Measurements from ENCODE around the gene RHOH.

The RHOH gene

DNA sequence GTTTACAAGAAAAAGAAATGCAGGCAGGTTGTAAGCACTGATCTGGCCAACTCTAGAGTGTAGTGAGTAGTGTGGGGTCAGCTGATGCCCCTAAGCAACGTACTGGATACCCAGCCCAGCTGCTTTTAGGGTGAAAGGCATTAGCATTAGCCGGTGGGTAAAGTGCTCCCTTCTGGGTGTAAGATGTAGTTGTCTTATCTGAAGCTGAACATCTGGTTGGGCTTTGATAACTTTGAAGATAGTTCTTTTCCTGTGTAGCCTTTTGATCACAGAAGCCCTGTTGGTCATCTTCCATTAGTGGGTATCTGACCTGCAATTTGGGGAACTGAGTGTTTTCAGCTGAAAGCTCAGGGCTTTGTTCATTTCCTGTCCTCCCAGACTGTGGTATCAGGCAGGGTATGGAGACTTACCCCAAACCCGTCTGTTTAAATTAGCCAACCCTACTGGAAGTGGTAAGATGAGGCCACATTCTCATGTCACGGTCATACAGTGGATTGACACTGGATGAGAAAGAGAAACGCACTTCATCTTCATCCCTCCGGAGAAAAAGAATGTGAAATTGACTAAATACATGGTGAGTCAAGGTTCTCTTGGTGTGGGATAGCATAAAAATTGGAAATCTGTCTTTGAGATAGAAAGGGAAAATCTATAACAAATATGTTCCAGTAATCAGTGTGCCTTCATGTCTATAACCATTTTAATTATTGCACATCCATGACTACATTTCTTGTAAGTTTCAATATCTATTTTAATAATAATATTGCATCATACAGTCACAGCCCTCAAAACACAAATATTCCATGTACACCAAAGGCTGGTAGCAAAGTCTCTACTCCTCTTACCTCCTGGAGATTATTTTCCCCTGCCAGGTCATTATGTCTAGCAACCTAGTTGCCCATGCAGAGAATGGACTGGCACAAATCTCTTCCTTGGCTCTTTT, 8.7 kb downstream of the RHOH start:
- no peak for FAIRE-seq

DNA sequence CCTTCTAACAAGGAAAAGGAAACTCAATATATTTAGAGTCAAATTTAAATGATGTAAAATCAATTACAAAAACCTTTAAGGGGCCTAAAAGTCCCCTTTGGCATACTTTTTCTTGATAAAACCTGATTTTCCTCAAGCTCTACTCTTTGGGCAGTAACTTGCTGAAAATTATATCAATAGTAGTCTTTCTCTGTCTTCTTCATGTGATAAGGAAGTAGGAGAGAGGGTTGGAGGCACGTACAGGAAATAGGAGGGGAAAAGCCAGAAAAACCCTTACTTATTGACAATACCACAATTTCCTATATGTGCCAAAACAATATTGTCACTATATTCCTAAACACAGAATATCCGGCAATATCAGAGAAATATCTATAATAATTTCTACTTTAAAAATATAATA, 9.6 kb downstream of the RHOH start:
- no peak for FAIRE-seq

DNA sequence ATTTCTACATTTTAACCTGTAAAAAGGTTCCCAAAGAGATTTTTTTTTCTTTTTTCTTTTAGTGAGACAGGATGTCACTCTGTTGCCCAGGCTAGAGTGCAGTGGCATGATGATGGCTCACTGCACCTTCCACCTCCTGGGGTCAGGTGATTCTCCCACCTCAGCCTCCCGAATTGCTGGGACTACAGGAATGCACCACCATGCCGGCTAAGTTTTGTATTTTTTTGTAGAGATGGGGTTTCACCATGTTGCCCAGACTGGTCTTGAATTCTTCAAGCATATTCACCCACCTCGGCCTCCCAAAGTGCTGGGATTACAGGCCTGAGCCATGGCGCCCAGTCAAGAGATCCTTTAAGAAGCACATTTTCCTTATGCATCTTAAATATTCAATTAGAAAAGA, 12.6 kb downstream of the RHOH start:
- FAIRE-seq, result no peak

DNA sequence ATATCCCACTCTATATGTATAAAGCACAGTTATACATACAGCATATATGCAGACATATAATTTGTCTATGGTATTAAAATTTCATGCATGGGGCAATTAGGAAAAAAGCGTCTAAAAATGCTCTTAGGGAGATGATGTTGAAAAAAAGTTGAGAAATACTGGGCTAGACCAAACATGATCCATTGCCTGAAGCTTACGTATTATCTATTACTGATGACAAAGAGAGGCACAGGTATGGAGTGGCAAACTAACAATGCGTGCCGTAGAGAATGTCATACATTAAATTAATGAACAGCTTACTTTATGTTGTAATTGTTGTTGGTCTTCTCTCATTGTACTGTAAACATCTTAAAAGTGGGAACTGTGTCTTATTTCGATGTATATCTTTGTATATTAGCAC, 13.9 kb downstream of the RHOH start:
- FAIRE-seq, result no peak

DNA sequence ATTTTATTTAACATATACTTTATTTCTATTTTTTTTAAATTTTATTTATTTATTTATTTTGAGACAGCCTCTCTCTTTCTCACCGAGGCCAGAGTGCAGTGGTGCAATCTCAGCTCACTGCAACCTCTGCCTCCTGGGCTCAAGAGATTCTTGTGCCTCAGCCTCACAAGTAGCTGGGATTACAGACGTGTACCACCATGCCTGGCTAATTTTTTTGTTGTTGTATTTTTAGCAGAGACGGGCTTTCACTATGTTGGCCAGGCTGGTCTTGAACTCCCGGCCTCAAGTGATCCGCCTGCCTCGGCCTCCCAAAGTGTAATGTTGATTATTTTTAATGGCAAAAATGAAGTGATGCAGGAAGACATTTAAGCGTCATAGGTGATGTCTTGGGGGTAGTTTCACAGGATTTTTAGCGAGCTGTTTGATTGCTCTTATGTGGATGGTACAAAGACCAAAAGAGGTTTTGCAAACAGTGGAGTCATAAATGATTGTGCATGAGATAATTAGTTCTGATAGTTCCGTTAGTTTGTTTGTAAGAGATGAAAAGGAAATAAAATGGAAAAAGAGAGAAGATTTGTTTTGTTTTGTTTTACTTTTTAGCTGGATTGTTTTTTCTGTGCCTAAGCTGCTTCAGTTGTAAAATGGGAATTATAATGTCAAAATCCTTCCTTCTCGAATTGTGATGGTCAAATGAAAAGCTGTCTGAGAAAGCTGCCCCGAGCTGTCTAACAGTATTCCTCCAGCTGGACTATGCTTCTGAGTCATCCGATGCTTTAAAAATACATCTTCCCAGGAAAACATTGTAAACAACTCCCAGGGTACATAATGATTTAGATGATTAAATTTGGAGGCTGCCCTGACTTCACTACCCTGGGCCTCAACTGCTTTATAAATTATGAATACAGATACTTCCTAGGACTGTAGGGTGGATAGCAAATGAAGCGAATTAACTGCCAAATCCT, 14.7 kb downstream of the RHOH start:
- no peak for FAIRE-seq

DNA sequence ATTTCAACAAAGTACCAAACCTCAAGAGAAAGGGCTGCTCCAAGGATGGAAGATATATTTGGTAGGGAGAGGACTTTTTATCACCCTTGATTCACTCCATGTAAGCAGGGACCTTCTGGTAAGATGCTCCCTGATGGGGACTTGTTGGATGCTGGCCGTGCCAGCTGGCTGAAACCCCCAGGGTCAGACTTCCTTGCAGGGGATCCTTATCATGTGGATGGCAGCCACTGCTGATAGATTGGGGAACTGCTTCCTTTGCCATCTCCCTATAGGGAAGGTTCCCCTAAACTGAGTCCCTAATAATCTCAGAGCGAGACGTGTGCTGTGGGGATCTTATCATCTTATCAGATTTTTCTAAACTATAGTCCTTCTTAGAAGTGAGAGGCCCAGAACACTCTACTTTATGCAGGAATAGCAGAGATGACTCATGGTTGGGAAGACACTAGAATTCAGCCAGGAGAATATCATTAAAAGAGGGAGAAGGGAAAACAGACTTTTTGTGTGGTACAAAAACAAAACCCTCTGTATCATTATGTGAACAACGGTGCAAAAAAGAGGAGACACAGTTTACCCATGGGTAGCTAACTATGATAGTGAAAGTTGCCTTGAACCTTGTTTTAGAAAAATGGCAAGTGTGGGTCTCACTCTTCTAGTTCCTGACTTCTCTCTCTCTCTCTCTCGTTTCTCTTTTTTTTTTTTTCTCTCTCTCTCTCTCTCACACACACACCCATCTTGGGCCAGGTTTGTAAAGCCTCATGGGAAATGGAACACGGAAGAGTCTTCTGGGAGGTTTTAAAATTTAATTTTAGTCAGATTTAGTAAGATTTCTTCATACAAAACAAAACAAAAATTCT, 16.1 kb downstream of the RHOH start:
- FAIRE-seq, result no peak

DNA sequence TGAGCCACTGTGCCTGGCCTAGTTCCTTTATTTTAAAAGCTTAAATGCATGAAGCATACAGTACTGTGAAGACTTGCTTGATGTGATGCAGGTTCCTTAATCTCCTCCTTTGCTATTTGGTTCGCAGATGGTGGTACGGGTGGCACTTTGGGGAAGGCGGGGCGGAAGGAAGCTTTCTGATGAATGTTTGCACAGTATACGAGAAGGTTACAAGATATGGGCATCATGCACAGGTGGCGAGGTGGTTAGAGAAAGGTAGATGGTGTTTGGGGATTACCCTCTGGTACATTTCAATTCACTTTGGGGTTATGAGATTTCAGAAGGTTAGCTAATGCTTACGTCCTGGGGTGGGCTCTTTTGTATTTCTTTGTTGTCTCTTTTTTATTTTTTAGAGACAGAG, 17.2 kb downstream of the RHOH start:
- FAIRE-seq, result no peak

DNA sequence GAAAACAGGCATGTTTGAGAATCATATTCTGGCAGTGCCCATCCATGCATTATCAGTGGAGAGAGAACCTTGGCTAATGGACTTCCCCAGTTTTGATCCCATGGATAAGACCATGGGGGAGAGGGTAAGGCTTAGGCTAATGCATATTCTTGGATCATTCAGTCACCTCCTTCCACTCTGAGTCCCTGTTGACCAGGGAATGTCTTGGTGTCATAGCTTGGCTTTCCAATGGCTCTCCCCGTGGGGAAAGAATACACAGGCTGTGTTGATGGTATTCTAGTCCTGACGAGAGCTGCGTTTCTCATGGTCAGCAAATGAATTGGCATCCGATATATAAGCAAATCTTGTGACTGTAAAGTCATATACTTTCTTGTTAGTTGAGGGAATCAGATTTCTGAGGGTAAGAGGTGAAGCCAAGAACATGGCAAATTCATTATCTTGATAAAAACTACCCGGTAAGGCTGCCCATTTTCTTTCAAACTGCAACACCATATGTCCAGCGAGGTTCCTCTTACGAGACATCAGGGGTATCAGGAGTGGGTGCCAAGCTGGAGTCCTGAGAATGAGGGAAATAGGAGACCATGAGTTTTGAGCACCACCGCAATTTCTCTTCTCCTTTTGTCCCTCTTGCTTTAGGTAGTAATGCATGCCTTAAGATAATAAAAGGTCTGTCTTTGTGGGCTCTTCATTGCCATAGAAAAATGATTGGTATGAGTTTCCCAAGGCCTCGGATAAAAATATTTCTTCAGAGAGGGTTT, 18.0 kb downstream of the RHOH start:
- FAIRE-seq, result no peak

DNA sequence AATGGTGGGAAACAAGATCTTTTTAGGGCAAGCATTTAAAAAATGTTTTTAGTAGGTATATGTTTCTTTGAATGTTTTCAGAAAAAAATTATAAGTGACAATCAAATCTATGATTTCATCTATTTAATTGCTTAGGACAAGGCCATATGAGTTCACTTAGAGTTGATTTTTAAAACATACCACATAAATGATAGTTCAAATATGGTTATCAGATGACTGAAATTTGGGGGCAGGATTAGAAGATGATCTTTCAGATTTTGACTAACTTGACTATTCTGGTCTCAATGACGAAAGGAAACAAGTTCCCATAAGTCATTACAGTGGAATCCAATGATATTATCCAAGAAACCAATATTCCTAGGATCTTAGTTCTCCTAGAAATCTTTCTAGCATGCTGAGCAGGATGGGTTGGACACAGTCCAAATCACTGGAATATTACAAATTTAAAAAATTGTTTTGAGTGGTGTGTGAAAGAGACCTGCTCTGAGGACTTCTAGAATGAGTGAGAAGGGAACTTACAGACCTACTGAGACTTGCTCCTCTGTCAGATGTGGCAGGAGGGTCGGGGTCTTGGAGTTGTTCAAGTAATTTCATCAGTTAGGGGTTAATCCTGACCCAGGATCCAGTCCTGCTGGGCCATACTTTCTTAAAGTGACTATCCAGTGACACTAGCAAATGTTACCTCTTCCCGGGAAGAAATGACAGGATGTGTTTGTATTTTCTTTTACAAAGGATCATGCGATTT, 20.0 kb downstream of the RHOH start:
- FAIRE-seq, result no peak

DNA sequence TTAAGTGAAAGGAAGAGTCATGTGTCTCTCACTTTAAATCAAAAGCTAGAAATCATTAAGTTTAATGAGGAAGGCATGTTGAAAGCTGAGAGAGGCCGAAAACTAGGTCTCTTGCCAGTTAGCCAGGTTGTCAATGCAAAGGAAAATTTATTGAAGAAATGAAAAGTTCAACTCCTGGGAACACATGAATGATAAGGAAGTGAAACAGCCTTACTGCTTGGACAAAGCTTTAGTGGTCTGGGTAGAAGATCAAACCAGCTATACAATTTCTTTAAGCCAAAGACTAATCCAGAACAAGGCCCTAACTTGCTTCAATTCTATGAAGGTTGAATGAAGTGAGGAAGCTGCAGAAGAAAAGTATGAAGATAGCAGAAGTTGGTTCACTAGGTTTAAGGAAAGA, 24.9 kb downstream of the RHOH start:
- FAIRE-seq, result no peak

DNA sequence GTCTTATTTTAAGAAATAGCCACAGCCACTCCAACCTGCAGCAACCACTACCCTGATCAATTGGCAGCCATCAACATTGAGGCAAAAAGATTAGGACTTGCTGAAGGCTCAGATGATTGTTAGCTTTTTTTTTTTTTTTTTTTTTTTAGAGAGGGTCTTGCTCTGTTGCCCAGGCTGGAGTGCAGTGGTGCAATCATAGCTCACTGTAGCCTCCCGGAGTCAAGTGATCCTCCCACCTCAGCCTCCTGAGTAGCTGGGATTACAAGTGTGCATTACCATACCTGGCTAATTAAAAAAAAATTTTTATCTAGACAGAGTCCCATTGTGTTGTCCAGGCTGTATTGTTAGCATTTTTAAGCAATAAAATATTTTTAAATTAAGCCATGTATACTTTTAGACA, 26.5 kb downstream of the RHOH start:
- no peak for FAIRE-seq

DNA sequence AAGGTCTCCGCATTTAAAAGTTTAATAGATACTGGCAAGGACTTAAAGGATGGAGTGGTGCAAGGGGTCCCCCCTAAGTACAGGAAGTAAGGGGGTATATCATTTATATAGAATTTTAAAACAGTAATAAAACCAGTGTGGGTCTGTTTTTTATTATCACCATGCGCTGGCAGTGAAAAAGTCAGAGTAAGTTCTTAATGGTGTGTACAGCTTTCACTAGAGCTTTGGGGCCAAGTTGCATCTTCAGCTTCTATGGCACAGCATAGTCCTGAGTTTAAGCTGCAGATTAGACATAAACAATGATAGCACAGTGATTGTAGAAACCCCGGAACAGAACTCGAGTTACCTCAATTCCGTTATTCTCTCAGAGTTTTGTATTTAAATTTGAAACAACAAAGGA, 27.6 kb downstream of the RHOH start:
- FAIRE-seq, result no peak

DNA sequence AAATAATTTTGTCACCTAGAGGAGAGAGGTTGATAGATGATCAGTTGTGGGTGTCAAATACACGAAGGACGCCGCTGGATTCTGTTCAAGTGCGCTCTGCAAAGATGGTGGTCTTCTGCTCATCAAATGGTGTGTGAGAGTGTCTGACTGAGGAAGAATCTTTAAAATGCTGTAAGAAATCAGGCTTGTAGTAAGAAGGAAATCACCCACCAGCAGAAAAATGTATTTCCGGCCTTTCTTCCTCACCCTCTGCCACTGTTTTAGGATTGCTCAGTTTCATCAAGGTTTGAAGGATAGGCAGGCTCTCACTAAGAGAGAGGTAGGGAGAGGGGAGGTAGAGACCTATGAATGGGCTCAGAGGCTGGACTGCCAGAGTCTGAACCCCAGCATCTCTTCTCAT, 28.7 kb downstream of the RHOH start:
- no peak for FAIRE-seq

DNA sequence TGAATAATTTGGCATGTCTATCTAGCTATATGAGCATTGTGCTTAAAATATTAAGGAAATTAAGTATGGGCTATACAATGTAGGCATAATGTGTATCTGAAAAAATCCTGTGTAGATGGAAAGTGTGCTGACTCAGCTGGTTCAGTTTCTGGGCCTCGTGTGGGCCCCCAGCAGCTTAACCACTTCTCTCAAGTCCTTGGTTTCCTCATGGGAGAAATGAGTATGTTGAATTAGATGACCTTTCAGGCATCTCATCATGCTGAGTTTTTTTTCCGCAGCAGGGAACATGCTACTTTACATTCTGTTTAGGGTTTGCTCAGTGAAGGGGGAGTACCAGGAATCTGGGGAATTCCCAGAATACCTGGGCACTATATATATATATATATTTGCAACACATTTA, 30.5 kb downstream of the RHOH start:
- no peak for FAIRE-seq

DNA sequence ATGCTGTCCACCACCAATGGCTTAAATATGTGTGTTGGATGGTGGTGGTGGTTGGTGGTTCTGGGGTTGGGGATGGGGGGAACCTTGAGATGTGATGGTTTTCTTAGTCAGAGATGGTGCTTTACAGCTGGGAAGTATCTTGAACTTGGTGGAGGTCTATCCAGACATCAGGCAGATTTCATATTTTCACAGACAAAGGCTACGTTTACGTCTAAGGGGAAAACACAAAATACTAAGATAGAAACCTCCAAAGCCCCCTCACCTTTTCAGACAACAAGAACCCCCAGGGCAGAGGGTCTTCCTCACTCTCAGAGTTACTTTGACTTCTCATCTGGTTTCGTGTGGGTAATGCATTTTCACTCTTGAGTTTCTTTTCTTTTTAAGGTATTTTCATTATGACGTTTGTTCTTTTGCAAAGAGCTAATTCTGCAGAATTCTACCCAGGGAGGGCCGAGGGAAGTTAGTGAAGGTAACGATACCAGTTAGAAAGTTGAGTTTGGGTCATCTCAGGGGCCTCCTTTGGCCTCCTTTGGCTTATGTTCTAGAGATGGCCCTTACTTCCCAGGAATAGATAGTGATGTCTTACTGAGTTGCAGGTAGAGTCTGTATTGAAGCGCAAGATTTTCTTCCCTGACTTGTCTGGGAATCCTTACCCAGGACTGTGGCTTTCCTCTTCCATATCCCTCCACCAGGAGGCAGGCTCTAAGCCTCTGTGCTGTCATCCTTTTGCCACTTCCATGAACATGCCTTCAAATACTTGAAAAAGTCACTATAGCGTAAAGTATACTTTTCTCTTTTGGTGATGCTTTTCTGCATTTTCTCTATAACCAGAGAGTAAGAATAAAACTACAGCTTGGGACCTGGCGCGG, 31.9 kb downstream of the RHOH start:
- FAIRE-seq, result no peak

DNA sequence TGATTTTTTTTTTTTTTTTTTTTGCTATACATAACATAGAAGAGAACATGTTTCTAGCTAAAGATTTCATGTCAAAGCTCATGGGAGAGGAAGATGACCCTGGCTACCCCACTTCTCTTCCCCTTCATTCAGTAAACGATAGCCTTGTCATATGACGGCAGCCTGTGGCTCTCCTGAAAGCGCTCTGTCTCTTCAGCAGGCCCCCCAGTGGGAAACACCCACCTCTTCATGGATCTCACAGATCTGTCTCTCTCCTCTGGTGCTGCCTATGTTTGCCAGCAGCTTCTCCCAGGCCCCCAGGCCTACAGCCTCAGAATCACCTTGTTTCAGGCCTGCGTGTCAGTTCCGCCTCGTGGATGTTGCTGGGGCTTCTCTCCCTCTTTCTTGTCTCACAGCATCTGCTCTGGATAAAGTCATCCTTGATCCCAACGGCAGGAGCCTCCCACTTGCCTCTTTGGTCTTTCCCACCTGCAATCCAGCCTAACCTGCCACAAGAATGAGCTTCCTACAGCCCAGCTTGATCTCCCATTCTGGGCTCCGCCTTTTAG, 34.6 kb downstream of the RHOH start:
- FAIRE-seq, result no peak

DNA sequence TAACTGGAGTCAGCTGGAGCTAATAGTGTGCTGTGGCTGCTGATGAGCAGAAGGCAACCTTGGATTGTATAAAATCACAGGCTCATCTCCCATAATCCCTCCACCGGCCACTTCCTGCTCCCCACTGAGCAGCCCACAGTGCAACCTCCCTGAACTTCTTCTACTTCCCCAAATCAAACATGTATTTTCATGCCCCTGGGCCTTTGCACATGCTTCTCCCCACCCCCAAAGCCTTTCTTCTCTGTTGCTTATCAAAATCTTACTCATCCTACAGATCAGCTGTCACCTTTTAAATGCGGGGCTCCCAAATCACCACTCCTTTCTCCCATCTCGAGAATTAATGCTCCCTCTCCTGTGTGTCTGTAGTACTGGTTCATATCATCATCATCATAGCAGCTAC, 35.8 kb downstream of the RHOH start:
- no peak for FAIRE-seq

DNA sequence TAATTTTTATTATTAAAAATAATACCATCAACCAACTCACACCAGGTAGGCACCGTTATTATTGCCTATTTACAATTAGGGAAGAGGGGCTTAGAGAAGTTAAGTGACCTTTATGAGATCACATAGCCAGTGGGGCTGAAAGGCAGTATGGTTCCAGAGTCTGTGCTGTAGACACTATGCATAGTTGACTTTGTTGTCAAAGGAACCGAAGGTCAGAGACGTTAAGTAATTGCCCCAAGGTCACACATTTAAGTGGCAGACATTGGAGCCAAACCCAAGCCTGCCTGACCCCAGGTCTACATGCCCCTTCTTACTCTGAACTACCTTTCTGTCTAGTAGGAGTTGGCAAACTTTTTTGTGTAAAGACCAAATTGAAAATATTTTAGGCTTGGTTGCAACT, 36.4 kb downstream of the RHOH start:
- FAIRE-seq, result no peak

DNA sequence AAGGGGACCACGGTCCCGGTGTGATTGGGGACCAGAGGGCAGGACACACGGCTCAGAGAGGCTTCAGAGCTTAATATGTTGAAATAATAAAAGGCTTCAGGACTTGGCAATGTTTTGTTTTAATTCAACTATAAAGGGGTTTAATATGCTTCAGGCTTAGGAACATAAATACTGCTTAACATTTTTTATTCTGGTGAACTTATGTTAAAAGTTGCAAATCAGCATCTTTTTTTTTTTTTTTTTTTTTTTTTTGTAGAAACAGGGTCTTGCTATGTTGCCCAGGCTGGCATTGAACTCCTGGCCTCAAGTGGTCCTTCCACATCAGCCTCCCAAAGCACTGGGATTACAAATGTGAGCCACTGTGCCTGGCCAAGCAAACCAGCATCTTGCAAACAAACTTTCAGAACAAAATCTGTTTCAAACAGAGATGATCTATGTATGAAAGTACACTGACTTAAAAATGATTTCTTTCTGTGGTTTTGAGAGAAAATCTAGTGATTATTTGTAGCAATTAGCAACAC, 37.7 kb downstream of the RHOH start:
- no peak for FAIRE-seq

Data from TTC549 (cell line).